Activated CD8-positive, alpha-beta T cell treated with anti-CD3 and anti-CD28 coated beads for 36 hours (primary cell): ENCODE data around the gene NPC2. TPM values are rescaled to one million over a fixed set of nuclear protein-coding genes. Genes with fewer than 3 reads are reported as not detected.

Experiments
- ATAC-seq: fragments of 200-7000 bp; cut with Tn5 transposase; one replicate; pipeline ENCODE4 v1.10.0; 2021; ENCODE audit warnings: mild to moderate bottlenecking, moderate library complexity
- CTCF ChIA-PET: fragments of 350-600 bp; sonication (Branson Sonifier 250); formaldehyde crosslinking; loops from one replicate; lab custom pipeline; 2021; ENCODE audit warnings: antibody characterized with exemption; lab: Charles Lee
- POLR2A ChIA-PET: fragments of 350-600 bp; sonication (Branson Sonifier 250); formaldehyde crosslinking; loops from one replicate; lab custom pipeline; 2021; ENCODE audit warnings: antibody characterized with exemption; lab: Charles Lee
- DNase-seq: peaks from one replicate; pipeline ENCODE4 v3.0.0-alpha.2; 2020
- H3K27ac Mint-ChIP-seq: one replicate; pipeline ENCODE4 v1.8.0; 2021; ENCODE audit warnings: mild to moderate bottlenecking, mixed read lengths
- H3K27me3 Mint-ChIP-seq: one replicate; pipeline ENCODE4 v1.8.0; 2021; ENCODE audit warnings: mixed read lengths
- H3K36me3 Mint-ChIP-seq: one replicate; pipeline ENCODE4 v1.8.0; 2021; ENCODE audit warnings: low read depth, mixed read lengths
- H3K4me1 Mint-ChIP-seq: one replicate; pipeline ENCODE4 v1.8.0; 2021; ENCODE audit warnings: low read depth, mixed read lengths
- H3K4me3 Mint-ChIP-seq: one replicate; pipeline ENCODE4 v1.8.0; 2021; ENCODE audit warnings: mild to moderate bottlenecking, moderate library complexity, mixed read lengths
- H3K9me3 Mint-ChIP-seq: one replicate; pipeline ENCODE4 v1.8.0; 2021; ENCODE audit warnings: mixed read lengths
- intact Hi-C: fragments of 100-400 bp; cut with micrococcal nuclease; formaldehyde crosslinking; loops from one replicate; pipeline ENCODE4 v1.10.0; 2022
- total RNA-seq, 2 experiments: library from RNA; stranded (reverse); gene quantifications; one replicate each; pipeline ENCODE4 v1.2.3, GENCODE V29; 2021
- TF ChIP-seq, protein P1 (sequence below): fragments of 200-600 bp; IDR thresholded peaks from one replicate; pipeline ENCODE4 v1.8.0; 2022; ENCODE audit warnings: antibody characterized with exemption, mild to moderate bottlenecking

NPC2 gene
- total RNA-seq, 2 experiments from 2014 or later: 19.1 to 21.0 TPM

DNA sequence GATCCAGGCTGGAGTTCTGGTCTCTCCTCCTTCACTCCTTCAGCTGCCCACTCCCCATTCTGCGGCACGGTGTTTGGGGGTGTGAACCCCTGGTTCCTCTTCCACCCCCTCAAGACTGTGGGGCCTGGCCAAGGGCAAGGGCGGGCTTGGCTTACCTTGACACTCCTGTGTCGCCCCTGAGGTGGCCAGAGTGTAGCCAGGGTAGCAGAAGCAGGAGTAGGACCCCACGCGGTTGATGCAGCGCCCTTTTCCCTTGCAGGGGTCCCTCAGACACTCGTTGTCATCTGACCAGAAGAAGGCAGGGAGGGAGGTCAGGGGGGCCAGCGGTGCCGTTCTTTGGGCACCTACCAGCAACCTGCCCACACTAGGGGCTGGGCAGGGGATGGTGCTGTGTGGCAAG is 28.7 kb upstream of the NPC2 start:
- H3K9me3 Mint-ChIP-seq: no peaks in the 10 kb centered on the region
- peaks cover 5% of the 10 kb centered on the region for H3K27me3 Mint-ChIP-seq
- H3K27ac Mint-ChIP-seq: no peak overlapping the region
- ATAC-seq (no peak), DNase-seq (no peak)
- CTCF ChIA-PET: no interaction called here
- H3K4me3 Mint-ChIP-seq: no peak overlapping the region
- no peaks in the 10 kb centered on the region for H3K4me1 Mint-ChIP-seq
- H3K36me3 Mint-ChIP-seq: no peaks in the 10 kb centered on the region
- TF ChIP-seq, protein P1, sequence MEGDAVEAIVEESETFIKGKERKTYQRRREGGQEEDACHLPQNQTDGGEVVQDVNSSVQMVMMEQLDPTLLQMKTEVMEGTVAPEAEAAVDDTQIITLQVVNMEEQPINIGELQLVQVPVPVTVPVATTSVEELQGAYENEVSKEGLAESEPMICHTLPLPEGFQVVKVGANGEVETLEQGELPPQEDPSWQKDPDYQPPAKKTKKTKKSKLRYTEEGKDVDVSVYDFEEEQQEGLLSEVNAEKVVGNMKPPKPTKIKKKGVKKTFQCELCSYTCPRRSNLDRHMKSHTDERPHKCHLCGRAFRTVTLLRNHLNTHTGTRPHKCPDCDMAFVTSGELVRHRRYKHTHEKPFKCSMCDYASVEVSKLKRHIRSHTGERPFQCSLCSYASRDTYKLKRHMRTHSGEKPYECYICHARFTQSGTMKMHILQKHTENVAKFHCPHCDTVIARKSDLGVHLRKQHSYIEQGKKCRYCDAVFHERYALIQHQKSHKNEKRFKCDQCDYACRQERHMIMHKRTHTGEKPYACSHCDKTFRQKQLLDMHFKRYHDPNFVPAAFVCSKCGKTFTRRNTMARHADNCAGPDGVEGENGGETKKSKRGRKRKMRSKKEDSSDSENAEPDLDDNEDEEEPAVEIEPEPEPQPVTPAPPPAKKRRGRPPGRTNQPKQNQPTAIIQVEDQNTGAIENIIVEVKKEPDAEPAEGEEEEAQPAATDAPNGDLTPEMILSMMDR: no peak
- POLR2A ChIA-PET: no interaction called here
- intact Hi-C loops: no loop called here

DNA sequence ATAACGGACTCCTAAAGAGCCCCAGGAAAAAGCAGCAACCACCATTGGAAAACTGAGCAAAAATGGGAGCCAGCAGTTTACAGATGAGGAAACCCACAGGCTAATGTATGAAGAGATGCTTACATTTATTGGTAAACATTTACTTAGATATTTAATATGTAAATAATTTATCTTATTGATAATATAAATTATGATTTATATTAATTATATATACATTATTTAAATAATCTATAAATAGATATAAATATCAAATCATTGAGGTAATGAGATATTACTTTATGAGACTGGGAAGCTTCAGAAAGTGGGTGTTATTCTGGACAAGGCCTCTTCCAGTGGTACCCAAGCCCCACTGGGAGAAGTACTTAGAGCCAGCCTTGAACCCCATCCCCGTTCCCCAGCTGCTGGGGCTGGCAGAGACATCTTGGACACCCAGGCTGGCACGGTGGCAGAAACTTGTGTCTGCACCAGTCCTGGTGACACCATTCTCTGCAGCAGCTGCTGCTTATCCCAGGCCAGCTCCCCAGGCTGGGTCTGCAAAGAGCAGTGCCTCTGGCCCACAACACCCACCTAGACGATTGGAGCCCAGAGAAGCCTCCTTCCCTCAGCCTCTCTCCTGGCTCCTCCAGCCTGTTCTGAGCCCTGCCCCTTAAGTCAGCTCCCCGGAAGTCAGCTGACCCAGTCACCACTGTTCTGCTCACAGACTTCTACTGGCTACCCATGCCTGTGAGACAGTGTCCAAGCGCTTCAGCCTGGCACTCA is 26.4 kb upstream of the NPC2 start:
- H3K36me3 Mint-ChIP-seq: no peaks in the 10 kb centered on the region
- CTCF ChIA-PET: no interaction called here
- TF ChIP-seq, protein P1: no peak

DNA sequence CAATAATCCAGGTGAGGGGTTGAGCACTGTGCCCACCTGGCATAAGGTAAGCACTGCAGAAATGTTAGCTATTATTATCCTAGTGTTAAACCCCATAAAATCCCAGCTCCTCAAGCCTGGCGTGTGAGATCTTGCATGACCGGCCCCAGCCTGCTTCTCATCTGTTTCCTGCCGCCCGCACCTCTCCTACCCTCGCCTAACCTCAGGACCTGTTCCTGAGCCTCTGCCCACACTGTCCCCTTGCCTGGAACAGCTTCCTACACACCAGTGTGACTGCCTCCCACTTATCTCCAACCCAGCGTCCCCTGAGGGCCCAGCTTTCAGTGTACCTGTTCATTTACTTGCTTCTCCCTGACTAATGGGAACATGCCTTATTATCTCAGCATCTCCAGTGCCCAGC is 25.1 kb upstream of the NPC2 start:
- Mint-ChIP-seq H3K27me3 (peaks cover 20% of the 10 kb centered on the region), H3K36me3 (no peaks in the 10 kb centered on the region), H3K4me3 (no peak overlapping the region), H3K4me1 (peaks cover 7% of the 10 kb centered on the region), H3K27ac (no peak overlapping the region), H3K9me3 (no peaks in the 10 kb centered on the region)
- DNase-seq (no peak), ATAC-seq (no peak)
- CTCF ChIA-PET: interaction anchor here (0.7 kb wide), 1 partner anchor 20 kb away, joined by 3 read pairs; no protein-coding TSS in a partner anchor
- POLR2A ChIA-PET: no interaction called here
- intact Hi-C loops: no loop called here
- TF ChIP-seq, protein P1: no peak

More for the DNA sequence above, 26.4 kb upstream of the NPC2 start:
- POLR2A ChIA-PET: interaction anchor here (1.0 kb wide), 1 partner anchor 121 kb away, joined by 3 read pairs; no protein-coding TSS in a partner anchor
- Mint-ChIP-seq H3K9me3 (no peaks in the 10 kb centered on the region), H3K27ac (no peak overlapping the region), H3K4me1 (peaks cover 4% of the 10 kb centered on the region), H3K27me3 (peaks cover 19% of the 10 kb centered on the region), H3K4me3 (no peak overlapping the region)
- intact Hi-C loops: no loop called here
- DNase-seq (no peak), ATAC-seq (no peak)

DNA sequence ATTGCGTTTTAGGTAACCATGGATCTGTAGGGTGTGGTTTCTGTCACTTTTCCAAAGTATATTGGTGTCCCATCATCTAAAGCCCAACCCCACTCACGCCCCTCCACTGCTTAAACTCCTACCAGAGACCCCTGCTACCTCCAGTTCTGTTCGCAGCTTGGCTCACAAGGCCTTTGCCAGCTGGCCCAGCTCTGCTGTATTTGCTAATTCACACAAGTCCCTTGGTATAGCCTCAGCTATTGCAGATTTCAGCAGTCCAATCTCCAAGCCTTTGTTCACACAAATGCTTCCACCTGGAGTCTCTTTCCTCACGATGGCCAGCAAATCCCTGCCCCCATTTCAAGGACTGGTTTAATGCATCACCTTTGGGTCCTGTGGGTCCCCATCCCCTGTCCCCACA is 24.6 kb upstream of the NPC2 start:
- ChIA-PET CTCF (no interaction called here), POLR2A (no interaction called here)
- no peak for DNase-seq
- peaks cover 22% of the 10 kb centered on the region for H3K27me3 Mint-ChIP-seq
- intact Hi-C loops: no loop called here
- H3K27ac Mint-ChIP-seq: no peak overlapping the region
- peaks cover 7% of the 10 kb centered on the region for H3K4me1 Mint-ChIP-seq
- H3K4me3 Mint-ChIP-seq: no peak overlapping the region
- TF ChIP-seq, protein P1: no peak
- ATAC-seq: no peak
- no peaks in the 10 kb centered on the region for H3K36me3 Mint-ChIP-seq
- no peaks in the 10 kb centered on the region for H3K9me3 Mint-ChIP-seq

DNA sequence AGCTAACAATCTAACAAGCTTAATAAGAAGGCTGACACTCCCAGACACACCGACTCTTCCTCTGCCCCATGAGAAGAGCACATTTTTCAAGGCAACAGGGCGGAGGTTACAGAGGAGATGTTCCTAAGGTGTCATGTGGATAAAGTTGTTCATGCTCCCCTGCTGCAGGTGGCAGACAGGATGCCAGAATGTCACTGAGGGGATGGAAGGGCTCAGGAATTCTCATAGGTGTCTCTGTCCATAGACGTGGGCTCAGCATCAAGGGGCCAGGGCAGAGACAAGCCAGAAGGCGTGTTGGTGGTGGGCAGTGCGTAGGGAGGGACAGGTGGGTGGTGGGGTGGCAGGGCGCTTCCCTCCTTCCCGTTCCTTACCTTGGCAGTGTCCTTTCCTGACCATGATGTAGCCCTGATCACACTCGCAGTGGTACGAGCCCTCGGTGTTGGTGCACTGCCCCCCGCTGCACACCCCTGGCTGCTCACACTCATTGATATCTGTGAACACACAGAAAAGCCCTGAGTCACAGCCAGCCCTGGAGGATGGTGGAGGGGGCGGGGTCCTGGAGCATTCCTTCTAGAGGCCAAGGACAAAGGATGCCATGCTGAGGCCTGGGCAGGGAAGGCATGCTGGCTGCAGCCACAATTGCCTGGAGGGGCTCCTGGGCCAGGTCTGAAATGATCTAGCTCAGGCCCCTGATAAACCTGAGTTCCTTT is 23.5 kb upstream of the NPC2 start:
- no peak for ATAC-seq
- DNase-seq: no peak
- Mint-ChIP-seq H3K9me3 (no peaks in the 10 kb centered on the region), H3K27ac (no peak overlapping the region), H3K4me3 (no peak overlapping the region), H3K27me3 (peaks cover 22% of the 10 kb centered on the region), H3K36me3 (no peaks in the 10 kb centered on the region), H3K4me1 (peaks cover 7% of the 10 kb centered on the region)
- TF ChIP-seq, protein P1: no peak
- POLR2A ChIA-PET: no interaction called here
- CTCF ChIA-PET: no interaction called here
- intact Hi-C loops: no loop called here
